HepG2 (cell line): Measurements from ENCODE around the gene ACBD3. TPM values are rescaled to one million over a fixed set of nuclear protein-coding genes. Genes with fewer than 3 reads are reported as not detected.

ENCODE experiments used
- ARID5B ChIP-seq: IDR thresholded peaks from 2 replicates; pipeline ENCODE4 v1.4.0; 2020; ENCODE audit warnings: mild to moderate bottlenecking, missing genetic modification reagents
- BATF2 ChIP-seq: sonication (generic); formaldehyde crosslinking; IDR thresholded peaks from 2 replicates; pipeline ENCODE4 v1.8.0; 2022; ENCODE audit warnings: mild to moderate bottlenecking, missing genetic modification reagents, moderate library complexity
- CAMTA2 ChIP-seq: sonication (generic); formaldehyde crosslinking; IDR thresholded peaks from 2 replicates; pipeline ENCODE4 v1.4.0; 2020; ENCODE audit warnings: mild to moderate bottlenecking, missing genetic modification reagents, borderline replicate concordance
- CSRNP2 ChIP-seq: sonication (generic); formaldehyde crosslinking; conservative IDR thresholded peaks from 2 replicates; pipeline ENCODE4 v1.8.0; 2022; ENCODE audit warnings: low read depth, missing genetic modification reagents
- LBX2 ChIP-seq: sonication (generic); formaldehyde crosslinking; IDR thresholded peaks from 2 replicates; pipeline ENCODE4 v1.5.0; 2020; ENCODE audit warnings: missing genetic modification reagents, mild to moderate bottlenecking, borderline replicate concordance
- MTERF4 ChIP-seq: sonication (generic); formaldehyde crosslinking; IDR thresholded peaks from 2 replicates; pipeline ENCODE4 v1.8.0; 2023; ENCODE audit warnings: mild to moderate bottlenecking, missing genetic modification reagents
- NCOA2 ChIP-seq: sonication (generic); formaldehyde crosslinking; IDR thresholded peaks from 2 replicates; pipeline ENCODE4 v1.8.0; 2022; ENCODE audit warnings: inconsistent platforms
- NFIB ChIP-seq: sonication (generic); formaldehyde crosslinking; IDR thresholded peaks from 2 replicates; pipeline ENCODE4 v1.9.0; 2021; ENCODE audit warnings: missing genetic modification reagents, mild to moderate bottlenecking, borderline replicate concordance
- NFKBIZ ChIP-seq: IDR thresholded peaks from 2 replicates; pipeline ENCODE4 v1.6.1; 2018; ENCODE audit warnings: missing genetic modification reagents, missing compliant biosample characterization
- NRL ChIP-seq: sonication (generic); formaldehyde crosslinking; IDR thresholded peaks from 2 replicates; pipeline ENCODE4 v1.5.0; 2020; ENCODE audit warnings: missing genetic modification reagents, mild to moderate bottlenecking, moderate library complexity, borderline replicate concordance
- PAX8 ChIP-seq: sonication (generic); formaldehyde crosslinking; IDR thresholded peaks from 2 replicates; pipeline ENCODE4 v1.8.0; 2022; ENCODE audit warnings: mild to moderate bottlenecking, missing genetic modification reagents, borderline replicate concordance
- RARA ChIP-seq: IDR thresholded peaks from 2 replicates; pipeline ENCODE4 v1.6.1; 2016; ENCODE audit warnings: missing genetic modification reagents, missing compliant biosample characterization
- ZFAT ChIP-seq: sonication (generic); formaldehyde crosslinking; conservative IDR thresholded peaks from 2 replicates; pipeline ENCODE4 v1.8.1; 2023; ENCODE audit warnings: missing genetic modification reagents, inconsistent platforms
- ZNF124 ChIP-seq: sonication (generic); formaldehyde crosslinking; IDR thresholded peaks from 2 replicates; pipeline ENCODE4 v1.4.0; 2020; ENCODE audit warnings: missing genetic modification reagents
- ZNF577 ChIP-seq: sonication (generic); formaldehyde crosslinking; IDR thresholded peaks from 2 replicates; pipeline ENCODE4 v1.4.0; 2020; ENCODE audit warnings: mild to moderate bottlenecking, low read depth, missing genetic modification reagents, borderline replicate concordance
- ZNF589 ChIP-seq: sonication (generic); formaldehyde crosslinking; conservative IDR thresholded peaks from 2 replicates; pipeline ENCODE4 v1.8.0; 2022; ENCODE audit warnings: mild to moderate bottlenecking, moderate library complexity, missing genetic modification reagents
- ZNF704 ChIP-seq: sonication (generic); formaldehyde crosslinking; IDR thresholded peaks from 2 replicates; pipeline ENCODE4 v1.8.1; 2023; ENCODE audit warnings: mild to moderate bottlenecking, inconsistent platforms, moderate library complexity, missing genetic modification reagents, borderline replicate concordance
- ZNF788 ChIP-seq: sonication (generic); formaldehyde crosslinking; IDR thresholded peaks from 2 replicates; pipeline ENCODE4 v1.5.0; 2020; ENCODE audit warnings: mild to moderate bottlenecking, missing genetic modification reagents, borderline replicate concordance
- ZSCAN25 ChIP-seq: sonication (generic); formaldehyde crosslinking; IDR thresholded peaks from 2 replicates; pipeline ENCODE4 v1.8.0; 2022; ENCODE audit warnings: mild to moderate bottlenecking, missing genetic modification reagents
- polyA plus RNA-seq, 8 experiments: library from polyadenylated mRNA; depleted of rRNA in 3 of 8; stranded (reverse) in 7 of 8; unstranded in 1 of 8; fragments of >200 nt; fragmentation: Illumina TruSeq in 4 of 8; extraction: Trizol in 4 of 8; gene quantifications; 2 replicates each; pipeline versions ENCODE4 v1.2.1 to v1.2.3, GENCODE V29; 2011 to 2016; ENCODE audit warnings: low read depth in 4 of 8, missing spikeins in 1 of 8, mixed read lengths in 1 of 8; ENCODE audit not compliant: insufficient read depth in 1 of 8
- total RNA-seq, 5 experiments: library from RNA; depleted of rRNA; stranded (reverse); fragments of >200 nt; fragmentation: Illumina TruSeq; extraction: Trizol; gene quantifications; 2 replicates each; pipeline ENCODE4 v1.2.3, GENCODE V29; 2016; ENCODE audit warnings: low read depth in 1 of 5

ACBD3 gene
- total and polyA plus RNA-seq, 2 of the 13 experiments (the other 11 are each of a cell fraction or from before 2014, with no cell fraction given) = 24.3 to 39.3 TPM

GRCh38 chr1:226121587-226122400, 64.7 kb downstream of the ACBD3 start (continued):
- no peak for TF ChIP-seq BATF2
- TF ChIP-seq ZSCAN25 (CRISPR knock-in tag) = no peak; the same call in 1 of the 2 replicates
- no peak for TF ChIP-seq PAX8 (CRISPR knock-in tag)
- TF ChIP-seq ZFAT (CRISPR knock-in tag) = no peak
- TF ChIP-seq ZNF589 = no peak
- TF ChIP-seq RARA (CRISPR knock-in tag) = peak; percentile 11; the same call in 1 of the 2 replicates
- peak; percentile 50; the same call in 1 of the 2 replicates for TF ChIP-seq ZNF788
- no peak for TF ChIP-seq NFIB (CRISPR knock-in tag)
- TF ChIP-seq MTERF4 (CRISPR knock-in tag) = 0 out of 2 replicates have a peak, but pooled peaks have one; percentile 27
- TF ChIP-seq LBX2 (CRISPR knock-in tag) = no peak
- no peak for TF ChIP-seq CAMTA2 (CRISPR knock-in tag)
- TF ChIP-seq NFKBIZ = no peak
- TF ChIP-seq NRL (CRISPR knock-in tag) = no peak
- 0 out of 2 replicates have a peak, but pooled peaks have one; percentile 25 for TF ChIP-seq ZNF704 (CRISPR knock-in tag)
- TF ChIP-seq NCOA2 (CRISPR knock-in tag) = no peak
- no peak for TF ChIP-seq ZNF124 (CRISPR knock-in tag)
- no peak for TF ChIP-seq ZNF577 (CRISPR knock-in tag)
- peak; percentile 10; the same call in 1 of the 2 replicates for TF ChIP-seq ARID5B (CRISPR knock-in tag)
- 0 out of 2 replicates have a peak, but pooled peaks have one; percentile 17 for TF ChIP-seq CSRNP2 (CRISPR knock-in tag)
